GM20000 (cell line): ENCODE data around the gene DZIP3.

ENCODE experiments used
- DNase-seq: peaks from one replicate; pipeline ENCODE4 v3.0.0; 2012; ENCODE audit warnings: low spot score
- TF ChIP-seq, protein P1 (sequence below): IDR thresholded peaks from 2 replicates; pipeline ENCODE4 v1.5.1; 2012; ENCODE audit warnings: mild to moderate bottlenecking, control low read depth; ENCODE audit errors: extremely low read depth, missing control alignments

DZIP3 gene

DNA sequence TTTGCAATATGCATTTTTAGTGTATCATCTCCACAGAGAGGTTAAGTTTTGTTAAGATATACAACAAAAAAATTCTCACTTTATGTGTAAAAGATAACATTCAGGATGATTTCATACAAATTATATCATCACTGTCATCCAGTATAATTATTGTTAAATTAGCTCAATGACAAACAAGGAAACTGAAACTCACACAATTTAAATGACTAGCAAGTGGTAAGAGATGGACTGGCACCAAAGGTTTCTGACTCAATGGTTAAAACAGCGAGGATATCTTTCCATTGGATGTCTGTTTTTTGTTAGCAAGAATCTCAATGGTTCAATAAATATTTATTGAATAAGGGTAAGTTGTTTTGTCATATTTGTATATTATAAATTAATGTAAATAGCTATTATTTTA, 22.9 kb upstream of the DZIP3 start:
- TF ChIP-seq, protein P1, sequence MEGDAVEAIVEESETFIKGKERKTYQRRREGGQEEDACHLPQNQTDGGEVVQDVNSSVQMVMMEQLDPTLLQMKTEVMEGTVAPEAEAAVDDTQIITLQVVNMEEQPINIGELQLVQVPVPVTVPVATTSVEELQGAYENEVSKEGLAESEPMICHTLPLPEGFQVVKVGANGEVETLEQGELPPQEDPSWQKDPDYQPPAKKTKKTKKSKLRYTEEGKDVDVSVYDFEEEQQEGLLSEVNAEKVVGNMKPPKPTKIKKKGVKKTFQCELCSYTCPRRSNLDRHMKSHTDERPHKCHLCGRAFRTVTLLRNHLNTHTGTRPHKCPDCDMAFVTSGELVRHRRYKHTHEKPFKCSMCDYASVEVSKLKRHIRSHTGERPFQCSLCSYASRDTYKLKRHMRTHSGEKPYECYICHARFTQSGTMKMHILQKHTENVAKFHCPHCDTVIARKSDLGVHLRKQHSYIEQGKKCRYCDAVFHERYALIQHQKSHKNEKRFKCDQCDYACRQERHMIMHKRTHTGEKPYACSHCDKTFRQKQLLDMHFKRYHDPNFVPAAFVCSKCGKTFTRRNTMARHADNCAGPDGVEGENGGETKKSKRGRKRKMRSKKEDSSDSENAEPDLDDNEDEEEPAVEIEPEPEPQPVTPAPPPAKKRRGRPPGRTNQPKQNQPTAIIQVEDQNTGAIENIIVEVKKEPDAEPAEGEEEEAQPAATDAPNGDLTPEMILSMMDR, result no peak

DNA sequence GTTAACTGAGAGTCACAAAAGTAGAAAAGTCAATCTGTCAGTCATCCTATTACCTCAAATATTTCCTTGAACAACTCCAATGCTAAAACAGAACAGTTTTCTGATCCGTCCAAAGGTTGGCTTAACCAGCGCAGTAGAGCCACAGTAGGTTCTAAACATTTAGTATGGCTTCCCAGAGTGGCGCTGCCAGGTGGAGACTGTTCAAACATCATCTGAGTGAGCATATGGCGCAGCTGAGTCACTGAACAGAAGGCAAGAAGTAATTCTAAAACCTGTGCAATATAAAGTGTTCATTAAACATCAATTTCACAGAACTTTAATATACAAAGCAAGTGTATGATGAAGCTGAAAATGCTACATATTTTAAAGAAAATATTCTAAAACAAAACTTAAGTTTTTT, 20.2 kb upstream of the DZIP3 start:
- TF ChIP-seq, protein P1, result no peak
- no peak for DNase-seq

More for the DNA sequence above, 22.9 kb upstream of the DZIP3 start:
- no peak for DNase-seq

DNA sequence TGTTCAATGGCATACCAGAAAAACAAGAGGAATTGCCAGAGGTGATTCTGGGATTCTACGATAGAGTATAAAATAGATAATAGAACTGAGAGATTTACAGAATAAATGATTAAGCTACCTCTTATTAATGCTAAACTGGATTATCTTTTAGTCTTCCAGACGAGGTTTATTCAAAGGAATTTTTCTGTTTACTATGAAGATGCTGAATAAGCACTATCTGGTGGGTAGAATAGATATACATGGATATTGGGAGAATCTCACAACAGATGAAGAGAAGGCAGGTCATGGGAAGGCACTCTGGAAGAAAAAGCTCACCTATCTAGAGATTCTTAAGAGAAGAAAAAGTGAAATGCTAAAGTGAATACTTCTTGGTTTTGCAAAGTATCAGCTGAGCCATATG, 11.5 kb upstream of the DZIP3 start:
- TF ChIP-seq, protein P1, result no peak
- DNase-seq, result no peak

DNA sequence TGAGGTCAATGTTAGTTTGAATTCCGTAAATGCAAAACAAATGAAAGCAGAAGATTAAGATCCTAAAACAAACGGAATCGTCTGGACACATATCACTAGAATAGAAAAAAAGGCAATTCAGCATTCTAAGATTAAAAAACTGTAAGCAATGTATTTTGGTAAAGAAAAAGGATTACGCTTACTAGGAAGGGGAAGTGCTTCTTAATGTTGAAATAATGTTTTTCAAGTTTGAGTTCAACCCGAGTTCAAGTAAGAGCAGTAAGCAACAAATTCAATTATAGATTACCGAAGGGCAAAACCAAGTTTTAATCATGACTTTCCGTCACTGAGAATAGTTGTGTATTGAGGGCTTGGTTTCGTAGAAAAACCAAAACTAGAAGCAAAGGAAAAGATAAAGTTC, 921 bp upstream of the DZIP3 start:
- DNase-seq, result no peak
- TF ChIP-seq, protein P1, result no peak

DNA sequence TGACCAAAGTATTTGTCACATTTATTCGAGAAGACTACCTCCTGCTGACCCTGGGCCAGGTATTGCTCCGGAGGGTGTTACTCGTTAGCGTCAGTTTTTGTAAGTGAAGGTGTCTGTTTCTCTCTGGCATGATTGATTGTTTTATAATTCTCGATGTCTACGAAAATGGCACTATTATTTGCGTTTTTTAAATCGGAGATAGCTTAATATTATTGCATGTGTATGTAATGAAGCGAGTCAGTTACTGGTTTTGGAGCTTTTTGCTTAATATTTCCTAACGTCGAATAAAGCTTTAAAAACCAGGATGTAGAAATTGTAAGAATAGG, 439 bp downstream of the DZIP3 start:
- TF ChIP-seq, protein P1, result no peak
- DNase-seq, result no peak

DNA sequence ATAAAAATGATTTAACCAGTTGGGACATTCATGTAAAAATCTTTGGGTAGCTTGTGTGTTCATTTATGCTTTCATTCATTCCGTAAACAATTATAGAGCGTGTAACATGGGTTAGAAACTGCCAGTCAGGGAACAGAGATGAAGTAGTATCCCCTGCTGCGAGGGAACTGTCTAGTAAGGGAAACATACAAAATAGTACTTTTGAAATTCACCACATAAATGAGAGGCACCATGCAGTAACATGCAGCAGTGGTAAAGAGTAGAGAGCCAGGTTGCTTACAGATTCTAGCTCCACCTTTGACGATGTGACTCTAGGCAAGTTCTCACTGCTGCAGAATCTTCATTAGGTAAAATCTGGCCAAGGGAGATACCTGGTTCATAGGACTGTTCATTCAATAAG, 938 bp downstream of the DZIP3 start:
- TF ChIP-seq, protein P1, result no peak
- no peak for DNase-seq

DNA sequence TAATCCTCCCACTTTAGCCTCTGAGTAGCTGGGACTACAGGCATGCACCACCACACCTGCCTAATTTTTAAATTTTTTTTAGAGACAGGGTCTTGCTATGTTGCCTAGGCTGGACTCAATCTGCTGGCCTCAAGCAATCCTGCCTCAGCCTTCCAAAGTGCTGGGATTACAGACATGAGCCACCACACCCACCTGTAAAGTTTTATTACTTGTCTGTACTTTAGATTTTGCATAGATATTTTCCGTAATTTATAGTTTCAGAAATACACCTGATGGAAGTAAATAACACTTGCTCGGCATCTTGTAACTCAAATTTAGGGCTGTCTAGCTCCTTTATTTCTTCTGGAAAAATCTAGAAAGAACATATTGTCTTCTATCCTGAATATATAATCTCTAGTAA, 5.8 kb downstream of the DZIP3 start:
- TF ChIP-seq, protein P1, result no peak
- no peak for DNase-seq
